ENCODE results near the gene MISP3.

GRCh38 chr19:14096272-14096992, 23.8 kb downstream of the MISP3 start:
- TF ChIP-seq POLR2A (IDR thresholded peaks at IDR 0.05) = no peak
- TF ChIP-seq CTCF (IDR thresholded peaks at IDR 0.05) = no peak
- TF ChIP-seq EP300 (IDR thresholded peaks at IDR 0.05) = no peak
